Measurements from ENCODE around the gene CASP10. TPM values are rescaled to one million over a fixed set of nuclear protein-coding genes. Genes with fewer than 3 reads are reported as not detected.
A peak's percentile ranks its signal among the peaks of the same experiment; 100 is the strongest.
"Not testable (repeated sequence)": the region's sequence is repeated elsewhere in the genome, so short reads cannot be mapped to it uniquely, and the experiment has no call there.

Gene CASP10
- total RNA-seq, 1 donor = 5.6 TPM

DNA sequence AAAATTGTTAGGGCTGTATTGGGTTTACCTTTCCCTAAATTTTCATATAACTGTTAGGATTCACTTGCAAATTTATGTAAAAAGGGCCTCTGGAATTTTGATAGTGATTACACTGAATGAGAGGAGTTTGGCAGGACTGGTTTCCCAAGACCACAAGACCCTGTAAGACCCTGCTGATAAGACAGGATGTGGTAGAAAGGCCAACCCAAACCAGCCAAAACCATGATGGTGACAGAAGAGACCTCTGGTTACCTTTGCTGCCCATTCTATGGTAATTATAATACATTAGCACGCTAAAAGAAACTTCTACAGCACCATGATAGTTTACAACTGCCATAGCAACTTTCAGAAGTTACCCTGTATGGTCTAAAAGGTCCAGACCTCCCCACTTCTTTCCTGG, 8.3 kb upstream of the CASP10 start:
- no peak for DNase-seq (ENCODE audit: low read depth)
- H3K4me3 ChIP-seq (ENCODE audit: low read depth, low read length) = no peak overlapping the region
- TF ChIP-seq, protein P1, sequence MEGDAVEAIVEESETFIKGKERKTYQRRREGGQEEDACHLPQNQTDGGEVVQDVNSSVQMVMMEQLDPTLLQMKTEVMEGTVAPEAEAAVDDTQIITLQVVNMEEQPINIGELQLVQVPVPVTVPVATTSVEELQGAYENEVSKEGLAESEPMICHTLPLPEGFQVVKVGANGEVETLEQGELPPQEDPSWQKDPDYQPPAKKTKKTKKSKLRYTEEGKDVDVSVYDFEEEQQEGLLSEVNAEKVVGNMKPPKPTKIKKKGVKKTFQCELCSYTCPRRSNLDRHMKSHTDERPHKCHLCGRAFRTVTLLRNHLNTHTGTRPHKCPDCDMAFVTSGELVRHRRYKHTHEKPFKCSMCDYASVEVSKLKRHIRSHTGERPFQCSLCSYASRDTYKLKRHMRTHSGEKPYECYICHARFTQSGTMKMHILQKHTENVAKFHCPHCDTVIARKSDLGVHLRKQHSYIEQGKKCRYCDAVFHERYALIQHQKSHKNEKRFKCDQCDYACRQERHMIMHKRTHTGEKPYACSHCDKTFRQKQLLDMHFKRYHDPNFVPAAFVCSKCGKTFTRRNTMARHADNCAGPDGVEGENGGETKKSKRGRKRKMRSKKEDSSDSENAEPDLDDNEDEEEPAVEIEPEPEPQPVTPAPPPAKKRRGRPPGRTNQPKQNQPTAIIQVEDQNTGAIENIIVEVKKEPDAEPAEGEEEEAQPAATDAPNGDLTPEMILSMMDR (IDR thresholded peaks at IDR 0.05; ENCODE audit: insufficient read depth, low read depth, low read length) = no peak

DNA sequence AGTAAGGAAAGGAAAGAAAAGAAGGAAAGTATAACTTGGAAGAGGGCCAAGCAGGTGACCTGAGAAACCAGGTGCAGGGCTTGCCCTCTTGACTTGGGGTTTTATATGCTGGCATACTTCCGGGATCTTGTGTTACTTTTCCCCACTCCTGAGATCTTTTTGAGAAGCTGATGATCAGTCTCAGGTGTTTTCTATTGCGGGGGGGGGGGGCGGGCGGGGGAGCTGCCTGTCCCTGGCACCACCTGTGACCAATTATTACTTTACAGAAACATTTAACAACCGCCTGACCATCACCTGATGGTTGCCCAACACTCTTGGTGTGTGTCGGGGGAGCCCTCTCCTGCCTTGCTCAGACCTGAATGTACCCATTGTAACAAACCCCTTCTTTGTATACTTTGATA, 6.9 kb upstream of the CASP10 start:
- no peak for DNase-seq (ENCODE audit: low read depth)
- TF ChIP-seq, protein P1 (IDR thresholded peaks at IDR 0.05; ENCODE audit: insufficient read depth, low read depth, low read length) = no peak
- no peak overlapping the region for H3K4me3 ChIP-seq (ENCODE audit: low read depth, low read length)

DNA sequence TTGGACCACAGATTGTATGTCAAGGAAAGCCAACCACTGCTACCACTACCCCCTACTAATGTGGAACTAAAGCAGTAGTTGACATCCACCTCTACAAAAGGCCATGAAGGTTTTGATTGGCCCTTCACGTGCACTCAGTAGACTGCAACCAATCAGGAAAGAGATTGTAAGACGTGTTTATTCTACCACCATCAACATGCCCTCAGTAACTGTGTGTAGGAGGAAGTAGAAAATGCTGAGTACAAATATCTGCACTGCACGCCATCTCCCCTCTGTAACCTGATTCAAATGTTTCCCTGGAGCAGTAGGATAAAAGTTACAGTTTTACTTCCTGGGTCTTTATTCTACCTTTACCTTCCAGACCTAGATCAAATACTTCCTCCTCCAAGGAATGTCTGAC, 2.9 kb upstream of the CASP10 start:
- no peak overlapping the region for H3K4me3 ChIP-seq (ENCODE audit: low read depth, low read length)
- TF ChIP-seq, protein P1 (IDR thresholded peaks at IDR 0.05; ENCODE audit: insufficient read depth, low read depth, low read length) = no peak
- no peak for DNase-seq (ENCODE audit: low read depth)

DNA sequence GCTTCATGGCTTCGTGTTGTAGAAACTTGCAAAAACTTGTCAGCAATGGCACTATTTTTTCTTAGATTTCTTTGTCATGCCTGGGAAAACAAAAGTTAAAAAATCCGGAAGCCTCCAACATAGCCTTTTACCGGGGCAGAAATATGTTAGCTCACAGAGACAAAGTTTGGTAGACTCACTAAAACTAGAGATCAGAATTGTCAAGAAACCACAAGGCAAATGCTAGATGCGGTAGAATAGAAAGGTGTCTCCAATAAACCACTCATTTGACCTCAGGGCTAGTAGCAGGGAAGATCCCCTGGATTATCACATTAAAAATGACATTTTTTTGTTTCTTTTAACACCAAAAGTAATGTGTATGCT, 405 bp downstream of the CASP10 start:
- peak overlapping the region; percentile 47 for H3K4me3 ChIP-seq (ENCODE audit: low read depth, low read length)
- no peak for DNase-seq (ENCODE audit: low read depth)
- TF ChIP-seq, protein P1 (IDR thresholded peaks at IDR 0.05; ENCODE audit: insufficient read depth, low read depth, low read length) = no peak

DNA sequence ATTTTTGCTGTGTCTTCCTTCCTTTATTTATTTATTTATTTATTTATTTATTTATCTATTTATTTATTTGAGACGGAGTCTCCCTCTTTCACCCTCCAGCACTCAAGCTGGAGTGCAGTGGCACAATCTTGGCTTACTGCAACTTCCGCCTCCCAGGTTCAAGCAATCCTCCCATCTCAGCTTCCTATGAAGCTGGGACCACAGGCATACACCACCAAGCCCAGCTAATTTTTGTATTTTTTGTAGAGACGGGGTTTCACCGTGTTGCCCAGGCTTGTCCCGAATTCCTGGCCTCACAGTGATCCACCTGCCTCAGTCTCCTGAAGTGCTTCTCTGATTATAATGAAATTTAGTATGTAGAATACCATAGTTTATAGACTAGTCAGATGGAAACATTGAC, 894 bp downstream of the CASP10 start:
- peak overlapping the region; percentile 47 for H3K4me3 ChIP-seq (ENCODE audit: low read depth, low read length)
- DNase-seq (ENCODE audit: low read depth) = not testable (repeated sequence)

DNA sequence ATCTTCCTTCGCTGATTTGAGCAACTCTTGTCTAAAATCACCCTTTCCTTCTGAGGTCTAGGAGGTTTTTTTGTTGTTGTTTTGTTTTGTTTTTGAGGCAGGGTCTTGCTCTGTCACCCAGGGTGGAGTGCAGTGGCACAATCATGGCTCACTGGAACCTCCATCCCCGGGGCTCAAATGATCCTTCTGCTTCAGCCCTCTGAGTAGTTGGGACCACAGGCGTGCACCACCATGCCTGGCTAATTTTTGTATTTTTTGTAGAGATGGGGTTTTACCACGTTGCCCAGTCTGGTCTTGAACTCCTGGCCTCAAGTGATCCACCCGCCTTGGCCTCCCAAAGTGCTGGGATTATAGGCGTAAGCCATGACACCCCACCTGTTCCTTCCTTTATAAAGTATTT, 1.3 kb downstream of the CASP10 start:
- not testable (repeated sequence) for DNase-seq (ENCODE audit: low read depth)
- H3K4me3 ChIP-seq (ENCODE audit: low read depth, low read length) = peak overlapping the region; percentile 47

DNA sequence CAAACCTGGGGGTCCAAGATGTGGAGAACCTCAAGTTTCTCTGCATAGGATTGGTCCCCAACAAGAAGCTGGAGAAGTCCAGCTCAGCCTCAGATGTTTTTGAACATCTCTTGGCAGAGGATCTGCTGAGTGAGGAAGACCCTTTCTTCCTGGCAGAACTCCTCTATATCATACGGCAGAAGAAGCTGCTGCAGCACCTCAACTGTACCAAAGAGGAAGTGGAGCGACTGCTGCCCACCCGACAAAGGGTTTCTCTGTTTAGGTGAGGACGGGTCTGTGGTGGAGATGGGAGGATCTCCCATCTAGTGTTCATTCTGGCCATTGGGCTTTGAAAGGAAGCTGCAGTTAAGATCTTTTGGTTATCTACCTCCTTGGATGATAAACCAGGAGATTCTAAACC, 2.9 kb downstream of the CASP10 start:
- TF ChIP-seq, protein P1 (IDR thresholded peaks at IDR 0.05; ENCODE audit: insufficient read depth, low read depth, low read length) = no peak
- H3K4me3 ChIP-seq (ENCODE audit: low read depth, low read length) = no peak overlapping the region
- no peak for DNase-seq (ENCODE audit: low read depth)

DNA sequence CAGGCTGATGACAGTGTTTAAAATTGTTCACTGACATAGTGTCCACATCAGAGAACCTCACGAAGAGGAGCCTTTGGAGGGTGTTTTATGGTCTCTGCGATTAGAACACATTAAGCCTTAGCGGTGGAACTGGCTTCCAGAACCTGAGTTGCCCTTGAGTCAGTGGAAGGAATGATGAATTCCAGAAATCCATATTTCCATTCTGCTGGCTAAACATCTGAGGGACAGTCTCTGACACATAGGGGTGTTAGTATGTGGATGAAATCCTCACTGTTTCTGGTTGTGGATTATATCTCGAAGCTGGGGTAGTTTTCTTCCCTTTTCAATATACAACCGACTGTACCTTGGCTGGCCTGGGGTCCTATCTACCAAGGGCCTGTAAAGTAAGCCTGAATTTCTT, 4.0 kb downstream of the CASP10 start:
- TF ChIP-seq, protein P1 (IDR thresholded peaks at IDR 0.05; ENCODE audit: insufficient read depth, low read depth, low read length) = no peak
- DNase-seq (ENCODE audit: low read depth) = no peak
- H3K4me3 ChIP-seq (ENCODE audit: low read depth, low read length) = no peak overlapping the region
